CD8-positive, alpha-beta memory T cell (primary cell): ENCODE measurements around the gene MSI2. TPM values are rescaled to one million over a fixed set of nuclear protein-coding genes. Genes with fewer than 3 reads are reported as not detected.

Source experiments
- CTCF ChIA-PET: fragments of 350-600 bp; sonication (Branson Sonifier 250); formaldehyde crosslinking; loops from one replicate; lab custom pipeline; 2021; ENCODE audit warnings: antibody characterized with exemption; lab: Charles Lee
- POLR2A ChIA-PET: fragments of 350-600 bp; sonication (Branson Sonifier 250); formaldehyde crosslinking; loops from one replicate; lab custom pipeline; 2021; ENCODE audit warnings: antibody characterized with exemption; lab: Charles Lee
- DNase-seq, 5 donors: peaks; one replicate each; pipeline versions ENCODE4 v3.0.0 to v3.0.0-alpha.2; 2020 to 2022; ENCODE audit warnings: mixed read lengths in 1 of 5
- H3K27ac ChIP-seq: one replicate; pipeline ENCODE4 v1.7.0; 2013; ENCODE audit warnings: low read depth, mild to moderate bottlenecking, low read length, moderate library complexity
- H3K27me3 ChIP-seq: 2 replicates; pipeline ENCODE4 v1.7.0; 2013; ENCODE audit warnings: low read length, mild to moderate bottlenecking; ENCODE audit not compliant: insufficient read depth, poor library complexity, severe bottlenecking
- H3K36me3 ChIP-seq: 2 replicates; pipeline ENCODE4 v1.7.0; 2013; ENCODE audit warnings: mild to moderate bottlenecking, low read length, moderate library complexity; ENCODE audit not compliant: insufficient read depth
- H3K4me1 ChIP-seq: 2 replicates; pipeline ENCODE4 v1.7.0; 2013; ENCODE audit warnings: mild to moderate bottlenecking, low read length, moderate library complexity; ENCODE audit not compliant: insufficient read depth
- H3K4me3 ChIP-seq: 2 replicates; pipeline ENCODE4 v1.7.0; 2013; ENCODE audit warnings: mild to moderate bottlenecking, low read length
- H3K9me3 ChIP-seq: 2 replicates; pipeline ENCODE4 v1.7.0; 2013; ENCODE audit warnings: mild to moderate bottlenecking, low read length
- H3K27ac Mint-ChIP-seq, 8 donors: one replicate each; pipeline ENCODE4 v1.8.0; 2020 to 2021; ENCODE audit warnings: mixed read lengths in 8 of 8, mild to moderate bottlenecking in 6 of 8, inconsistent platforms in 3 of 8, moderate library complexity in 3 of 8
- H3K27me3 Mint-ChIP-seq, 2 donors: one replicate each; pipeline ENCODE4 v1.8.0; 2020 to 2021; ENCODE audit warnings: mixed read lengths in 2 of 2, mild to moderate bottlenecking in 1 of 2, moderate library complexity in 1 of 2
- H3K36me3 Mint-ChIP-seq, 3 donors: one replicate each; pipeline ENCODE4 v1.8.0; 2020 to 2021; ENCODE audit warnings: mixed read lengths in 3 of 3, inconsistent platforms in 1 of 3, mild to moderate bottlenecking in 1 of 3
- H3K4me1 Mint-ChIP-seq, 3 donors: one replicate each; pipeline ENCODE4 v1.8.0; 2020 to 2021; ENCODE audit warnings: mixed read lengths in 3 of 3, inconsistent platforms in 1 of 3, mild to moderate bottlenecking in 1 of 3
- H3K4me3 Mint-ChIP-seq, 7 donors: one replicate each; pipeline ENCODE4 v1.8.0; 2020 to 2021; ENCODE audit warnings: mixed read lengths in 7 of 7, mild to moderate bottlenecking in 6 of 7, moderate library complexity in 4 of 7, inconsistent platforms in 2 of 7
- H3K9me3 Mint-ChIP-seq, 5 donors: one replicate each; pipeline ENCODE4 v1.8.0; 2020 to 2022; ENCODE audit warnings: mixed read lengths in 5 of 5, mild to moderate bottlenecking in 3 of 5, moderate library complexity in 2 of 5, inconsistent platforms in 1 of 5
- polyA plus RNA-seq: library from polyadenylated mRNA; unstranded; fragments of 300-500 nt; fragmentation: Illumina TruSeq; gene quantifications from one replicate; pipeline ENCODE4 v1.2.3, GENCODE V29; 2021
- total RNA-seq, 2 experiments: library from RNA; stranded (reverse); gene quantifications; one replicate each; pipeline ENCODE4 v1.2.3, GENCODE V29; 2021

MSI2 gene
- total and polyA plus RNA-seq, 3 experiments from 2014 or later: 2.3 to 58.0 (median 57.1) TPM

DNA sequence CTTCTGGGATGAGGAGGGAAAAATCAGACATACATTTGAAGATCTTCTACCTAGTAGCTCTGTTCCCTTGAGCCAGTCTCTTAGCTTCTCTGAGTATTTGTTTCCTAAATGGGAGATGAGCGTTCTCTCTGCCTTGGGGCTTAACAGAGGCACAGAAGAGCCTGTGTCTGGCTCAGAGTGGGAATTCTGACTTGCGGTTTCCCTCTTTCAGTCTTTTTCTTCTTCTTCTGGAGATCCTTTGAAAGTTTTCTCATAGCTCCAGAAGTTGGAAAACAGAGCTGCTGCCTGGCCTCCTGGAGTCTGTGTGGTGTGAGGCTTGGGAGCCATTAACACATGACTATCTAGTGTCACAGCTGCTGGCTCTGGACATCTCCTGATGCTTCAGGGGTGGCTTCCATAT, 167.9 kb downstream of the MSI2 start:
- CTCF ChIA-PET: interaction anchor here (1.2 kb wide), 1 partner anchor 10 kb away, joined by 3 read pairs; no protein-coding TSS in a partner anchor
- Histone ChIP-seq H3K27ac (no peak overlapping the region), H3K36me3 (no peaks in the 10 kb centered on the region), H3K27me3 (no peaks in the 10 kb centered on the region), H3K9me3 (no peaks in the 10 kb centered on the region), H3K4me1 (no peaks in the 10 kb centered on the region), H3K4me3 (no peak overlapping the region)
- Mint-ChIP-seq H3K27me3 (no peaks in the 10 kb centered on the region), H3K4me3 (peak overlapping the region in 1 of 7 donors; percentile 8), H3K4me1 (peaks cover 36 to 63% (median 49%) of the 10 kb centered on the region in 3 donors), H3K36me3 (peaks cover 0 to 12% (median 5%) of the 10 kb centered on the region in 3 donors), H3K9me3 (no peaks in the 10 kb centered on the region), H3K27ac (peak overlapping the region in 1 of 8 donors; percentile 24)
- no peak for DNase-seq
- POLR2A ChIA-PET: no interaction called here

DNA sequence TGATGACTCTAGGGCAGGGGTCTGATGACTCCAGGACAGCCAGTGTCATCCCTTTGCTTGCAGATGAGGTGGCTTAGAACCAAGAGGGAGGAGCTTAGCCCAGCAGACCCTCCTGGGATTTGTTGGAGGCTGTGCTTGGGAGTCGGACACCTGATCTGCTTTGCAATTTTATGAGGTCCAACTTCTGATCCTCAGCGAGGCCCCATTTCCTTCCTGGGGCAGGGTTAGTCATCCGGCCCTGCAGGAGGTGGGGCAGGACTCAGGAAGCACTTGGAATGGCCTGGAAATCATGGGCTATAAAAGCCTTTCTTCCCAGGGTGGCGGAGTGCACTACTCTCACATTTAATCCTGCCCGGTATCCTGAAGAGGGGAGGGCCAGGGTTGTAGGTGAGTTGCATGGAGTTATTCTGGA, 168.5 kb downstream of the MSI2 start:
- H3K27me3 Mint-ChIP-seq: no peaks in the 10 kb centered on the region
- H3K27me3 ChIP-seq: no peaks in the 10 kb centered on the region
- H3K36me3 ChIP-seq: no peaks in the 10 kb centered on the region
- H3K36me3 Mint-ChIP-seq: peaks cover 0 to 10% (median 3%) of the 10 kb centered on the region in 3 donors
- no peak for DNase-seq
- no peak overlapping the region for H3K27ac ChIP-seq
- H3K4me1 ChIP-seq: no peaks in the 10 kb centered on the region
- ChIA-PET POLR2A (no interaction called here), CTCF (no interaction called here)
- peak overlapping the region in 1 of 8 donors; percentile 24 for H3K27ac Mint-ChIP-seq
- no peak overlapping the region for H3K4me3 ChIP-seq
- H3K4me3 Mint-ChIP-seq: peak overlapping the region in 1 of 7 donors; percentile 8
- H3K9me3 Mint-ChIP-seq: no peaks in the 10 kb centered on the region
- H3K9me3 ChIP-seq: no peaks in the 10 kb centered on the region
- H3K4me1 Mint-ChIP-seq: peaks cover 38 to 62% (median 50%) of the 10 kb centered on the region in 3 donors

DNA sequence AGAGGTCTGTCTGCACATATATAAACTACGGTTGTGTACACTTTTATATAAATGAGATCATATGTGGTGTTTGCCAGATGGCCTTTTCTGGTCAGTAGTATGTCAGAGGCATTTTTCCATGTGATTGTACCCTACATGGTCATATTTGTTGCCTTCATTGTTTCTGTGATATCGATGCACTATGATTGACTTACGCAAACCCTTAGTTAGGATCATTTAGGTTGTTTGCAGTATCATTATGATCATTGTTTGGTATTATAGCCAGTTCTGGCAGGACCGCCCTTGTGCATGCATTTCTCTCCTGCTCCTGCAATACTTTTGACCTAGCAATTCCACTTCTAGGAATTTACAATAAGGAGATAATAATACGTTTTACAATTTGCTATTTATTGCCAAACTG, 169.1 kb downstream of the MSI2 start:
- Mint-ChIP-seq H3K27ac (peak overlapping the region in 2 of 8 donors; percentile 0 to 10), H3K36me3 (peaks cover 0 to 9% (median 2%) of the 10 kb centered on the region in 3 donors), H3K9me3 (no peaks in the 10 kb centered on the region), H3K4me3 (no peak overlapping the region), H3K4me1 (peaks cover 37 to 59% (median 57%) of the 10 kb centered on the region in 3 donors), H3K27me3 (no peaks in the 10 kb centered on the region)
- ChIA-PET CTCF (no interaction called here), POLR2A (no interaction called here)
- H3K9me3 ChIP-seq: no peaks in the 10 kb centered on the region
- no peak for DNase-seq
- no peaks in the 10 kb centered on the region for H3K27me3 ChIP-seq
- no peaks in the 10 kb centered on the region for H3K4me1 ChIP-seq
- H3K4me3 ChIP-seq: no peak overlapping the region
- no peaks in the 10 kb centered on the region for H3K36me3 ChIP-seq
- no peak overlapping the region for H3K27ac ChIP-seq

DNA sequence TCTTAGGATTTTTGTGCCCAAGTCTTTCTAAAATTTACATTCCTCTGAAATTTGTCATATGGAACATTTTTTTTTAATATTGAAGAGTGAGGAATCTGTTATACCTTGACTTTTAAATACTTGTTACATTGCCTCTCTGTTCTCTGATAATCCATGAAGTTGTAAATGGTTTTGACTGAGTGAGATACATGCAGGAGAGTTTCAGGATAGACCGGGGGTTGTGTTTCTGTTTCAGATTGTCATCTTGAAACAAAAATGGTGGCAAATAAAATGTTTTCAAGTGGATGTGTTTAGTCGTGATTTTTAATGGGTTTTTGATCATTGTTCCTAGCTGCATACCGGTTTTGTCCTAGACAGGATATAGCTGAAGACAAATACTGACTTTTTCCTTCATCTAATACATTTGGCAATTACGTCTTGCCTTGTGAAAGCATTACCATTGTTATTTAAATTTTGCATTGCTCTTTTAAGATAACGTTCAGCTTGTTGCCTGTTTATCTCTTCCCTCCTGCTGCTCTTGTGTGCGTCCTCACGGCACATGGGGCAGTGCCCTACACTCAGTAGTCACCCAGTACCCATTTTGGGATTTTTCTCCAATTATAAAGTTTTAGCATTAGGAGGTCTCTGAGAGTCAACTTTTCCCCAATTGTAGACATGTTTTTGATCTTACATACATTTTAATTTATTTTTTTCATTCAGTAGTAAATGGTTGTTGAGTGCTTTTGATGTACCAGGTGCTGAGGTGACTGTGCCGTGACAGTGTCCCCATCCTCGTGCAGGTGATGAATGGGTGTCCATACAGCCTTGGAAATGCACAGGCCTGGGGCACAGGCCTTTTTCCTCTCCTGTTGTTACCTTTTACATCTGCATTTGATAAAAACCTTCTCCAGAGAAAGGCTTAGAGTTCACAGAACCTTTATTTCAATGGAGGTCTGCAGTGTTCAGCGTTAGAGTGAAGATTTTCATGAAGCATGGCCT, 169.9 kb downstream of the MSI2 start:
- H3K9me3 ChIP-seq: no peaks in the 10 kb centered on the region
- Mint-ChIP-seq H3K27me3 (peaks cover 0 to 1% of the 10 kb centered on the region in 2 donors), H3K4me1 (peaks cover 32 to 58% (median 51%) of the 10 kb centered on the region in 3 donors), H3K4me3 (no peak overlapping the region), H3K27ac (peak overlapping the region in 4 of 8 donors; percentile 0 to 79 (median 24)), H3K9me3 (no peaks in the 10 kb centered on the region), H3K36me3 (peaks cover 0 to 8% (median 2%) of the 10 kb centered on the region in 3 donors)
- H3K27me3 ChIP-seq: no peaks in the 10 kb centered on the region
- no peak overlapping the region for H3K27ac ChIP-seq
- POLR2A ChIA-PET: no interaction called here
- CTCF ChIA-PET: no interaction called here
- H3K4me1 ChIP-seq: no peaks in the 10 kb centered on the region
- no peak overlapping the region for H3K4me3 ChIP-seq
- H3K36me3 ChIP-seq: no peaks in the 10 kb centered on the region
- no peak for DNase-seq

DNA sequence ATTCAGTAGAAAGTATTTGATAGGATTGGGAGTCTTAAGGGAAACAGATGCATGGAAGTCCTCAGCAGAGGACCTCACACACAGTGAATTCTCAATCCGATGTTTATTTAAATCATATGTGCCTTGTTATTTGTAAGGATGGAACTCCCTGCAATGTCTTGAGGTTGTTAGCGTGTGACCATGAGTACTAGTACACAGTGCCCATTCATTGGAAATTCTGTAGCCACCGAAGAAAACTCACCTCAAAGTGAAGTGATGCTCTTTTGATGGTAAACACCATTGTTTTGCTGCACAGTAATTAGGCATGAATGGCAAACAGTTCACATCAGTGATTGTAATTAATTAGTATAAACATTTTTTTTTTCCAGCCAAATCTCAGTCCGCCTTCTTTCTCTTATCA, 173.6 kb downstream of the MSI2 start:
- Mint-ChIP-seq H3K4me1 (peaks cover 24 to 46% (median 42%) of the 10 kb centered on the region in 3 donors), H3K36me3 (peaks cover 0 to 17% (median 8%) of the 10 kb centered on the region in 3 donors), H3K9me3 (no peaks in the 10 kb centered on the region), H3K27me3 (peaks cover 0 to 1% of the 10 kb centered on the region in 2 donors), H3K27ac (peak overlapping the region in 1 of 8 donors; percentile 70), H3K4me3 (no peak overlapping the region)
- Histone ChIP-seq H3K27ac (no peak overlapping the region), H3K27me3 (no peaks in the 10 kb centered on the region), H3K4me1 (no peaks in the 10 kb centered on the region), H3K36me3 (no peaks in the 10 kb centered on the region), H3K9me3 (no peaks in the 10 kb centered on the region), H3K4me3 (no peak overlapping the region)
- ChIA-PET CTCF (no interaction called here), POLR2A (no interaction called here)
- DNase-seq: no peak

DNA sequence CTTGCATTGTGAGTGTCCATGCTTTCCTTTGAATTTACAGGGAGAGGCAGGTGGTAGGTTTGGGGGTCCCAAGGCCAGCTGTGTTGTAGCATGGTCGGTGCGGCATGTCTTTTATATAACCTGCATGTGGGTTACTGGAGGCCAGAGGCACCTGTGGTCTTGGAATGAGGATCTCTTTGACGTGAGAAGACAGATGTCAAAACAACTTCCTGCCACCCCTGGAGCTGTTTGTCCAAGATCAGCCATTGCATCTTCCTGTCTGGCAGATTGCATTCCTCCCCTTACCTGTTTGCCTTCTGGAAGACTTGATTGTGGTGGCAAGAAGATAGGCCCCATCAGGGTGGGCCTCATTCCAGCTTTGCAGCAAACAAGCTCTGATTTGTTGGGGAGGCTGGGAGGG, 175.1 kb downstream of the MSI2 start:
- Mint-ChIP-seq H3K36me3 (peaks cover 0 to 17% (median 9%) of the 10 kb centered on the region in 3 donors), H3K4me3 (no peak overlapping the region), H3K27me3 (peaks cover 0 to 1% of the 10 kb centered on the region in 2 donors), H3K9me3 (no peaks in the 10 kb centered on the region), H3K27ac (no peak overlapping the region), H3K4me1 (peaks cover 24 to 44% (median 39%) of the 10 kb centered on the region in 3 donors)
- Histone ChIP-seq H3K9me3 (no peaks in the 10 kb centered on the region), H3K27me3 (no peaks in the 10 kb centered on the region), H3K4me3 (no peak overlapping the region), H3K4me1 (no peaks in the 10 kb centered on the region), H3K36me3 (no peaks in the 10 kb centered on the region), H3K27ac (no peak overlapping the region)
- ChIA-PET POLR2A (no interaction called here), CTCF (no interaction called here)
- DNase-seq: no peak

DNA sequence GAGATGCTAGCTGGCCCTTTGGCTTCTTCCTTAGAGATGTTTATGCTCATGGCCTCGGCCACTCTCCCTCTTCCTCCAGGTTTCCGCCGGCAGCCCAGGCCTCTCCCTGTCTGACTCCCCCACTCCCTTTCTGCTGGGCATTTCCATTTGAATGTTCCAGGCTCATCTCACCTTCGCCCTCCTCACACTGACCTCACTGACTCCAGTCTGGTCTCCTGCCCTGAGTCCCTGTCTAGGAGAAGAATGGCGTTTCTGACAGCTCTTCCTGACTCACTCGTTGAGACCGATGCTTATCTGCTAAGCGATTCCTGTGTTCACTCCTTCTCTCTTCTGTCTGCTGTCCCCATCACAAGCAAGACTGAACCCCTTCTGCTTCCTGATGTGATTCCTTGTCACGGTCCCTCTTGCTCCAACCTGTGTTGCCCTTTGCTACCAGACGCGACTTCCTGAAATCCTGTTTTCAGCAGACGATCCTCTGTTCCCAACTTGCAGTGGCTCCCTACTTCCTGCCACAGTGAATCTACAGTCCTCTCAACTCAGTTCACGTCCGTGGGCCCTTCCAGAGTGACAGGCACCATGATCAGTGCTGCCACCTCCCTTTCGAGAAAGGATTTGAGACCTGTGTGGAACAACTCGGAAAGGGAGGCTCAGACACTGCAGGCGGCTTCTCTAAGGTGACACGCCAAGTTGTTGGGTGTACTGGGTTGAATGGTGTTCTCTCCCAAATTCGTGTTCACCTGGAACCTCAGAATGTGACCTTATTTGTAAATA, 176.4 kb downstream of the MSI2 start:
- CTCF ChIA-PET: interaction anchor here (1.0 kb wide), 1 partner anchor 12 kb away, joined by 3 read pairs; no protein-coding TSS in a partner anchor
- POLR2A ChIA-PET: no interaction called here
- Histone ChIP-seq H3K27ac (no peak overlapping the region), H3K36me3 (no peaks in the 10 kb centered on the region), H3K4me3 (no peak overlapping the region), H3K27me3 (no peaks in the 10 kb centered on the region), H3K4me1 (no peaks in the 10 kb centered on the region), H3K9me3 (no peaks in the 10 kb centered on the region)
- Mint-ChIP-seq H3K4me3 (no peak overlapping the region), H3K27me3 (peaks cover 0 to 1% of the 10 kb centered on the region in 2 donors), H3K27ac (no peak overlapping the region), H3K36me3 (peaks cover 0 to 17% (median 14%) of the 10 kb centered on the region in 3 donors), H3K9me3 (no peaks in the 10 kb centered on the region), H3K4me1 (peaks cover 25 to 52% (median 42%) of the 10 kb centered on the region in 3 donors)
- DNase-seq: no peak
